DMS 273 (cell line): ENCODE data around the gene CRB1.
A peak's percentile ranks its signal among the peaks of the same experiment; 100 is the strongest.

Experiments used
- DNase-seq: peaks from one replicate; lab custom pipeline; 2025; ENCODE audit not compliant: unreplicated experiment; lab: John Stamatoyannopoulos, UW

CRB1 gene

DNA sequence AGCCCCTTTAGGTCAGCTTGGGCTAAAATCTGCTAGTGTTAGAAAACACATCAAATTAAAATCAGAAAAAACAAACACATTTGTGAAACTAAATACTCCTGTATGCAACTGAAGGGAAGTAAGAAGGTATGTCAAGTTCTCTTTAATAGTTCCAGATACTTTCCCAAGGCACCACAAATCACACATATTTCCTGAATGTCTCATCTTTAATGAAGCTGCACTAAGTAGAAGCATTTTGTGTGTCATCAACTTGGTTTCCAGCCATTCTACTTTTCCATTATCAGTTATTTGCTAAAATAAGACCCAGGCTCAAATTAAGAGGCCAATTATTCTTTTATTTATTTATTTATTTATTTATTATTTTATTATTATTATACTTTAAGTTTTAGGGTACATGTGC, 34.7 kb downstream of the CRB1 start:
- no peak for DNase-seq

DNA sequence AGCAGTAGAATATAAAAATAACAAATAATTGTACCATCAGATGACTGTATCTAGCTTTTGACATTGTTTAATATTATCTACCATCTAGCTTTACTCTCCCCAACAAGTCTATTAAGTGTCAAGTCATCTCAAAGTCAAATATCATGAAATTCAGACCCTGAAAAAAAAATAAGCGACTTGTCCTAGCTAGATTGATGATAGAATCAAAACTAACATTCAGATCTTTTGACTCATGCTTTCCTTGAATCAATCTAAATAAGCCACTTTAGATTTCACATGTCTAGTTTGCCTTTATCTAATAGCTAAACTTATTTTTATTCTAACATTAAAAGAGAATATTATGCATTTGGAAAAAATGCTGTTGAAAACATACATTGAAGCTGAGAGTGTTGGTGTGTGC, 35.4 kb downstream of the CRB1 start:
- DNase-seq = no peak

DNA sequence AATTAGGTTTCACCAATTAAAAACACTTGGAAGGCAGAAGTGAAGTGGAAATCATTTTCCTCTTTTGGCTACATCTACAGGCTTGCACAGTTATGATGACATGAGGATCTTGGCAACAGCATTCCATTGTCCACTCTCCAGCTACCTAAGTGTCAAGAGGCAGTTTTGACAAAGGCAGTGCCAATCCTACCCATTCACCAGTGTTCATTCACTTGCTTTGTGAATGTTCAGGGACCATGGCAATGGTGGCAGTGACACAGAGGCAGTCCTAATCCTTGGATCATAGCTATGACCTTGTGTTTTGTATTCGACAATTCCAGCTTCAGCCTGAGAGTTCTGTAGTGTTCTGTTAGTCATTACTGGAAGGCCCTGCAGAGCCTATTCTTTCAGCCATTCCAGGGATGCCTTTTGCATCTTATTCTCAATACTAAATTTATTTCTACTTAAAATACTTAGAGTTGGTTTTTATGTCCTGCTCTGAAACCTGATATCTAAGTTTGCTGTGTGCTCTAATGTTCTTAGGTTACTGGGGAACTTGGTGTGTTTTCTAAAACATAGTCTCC, 36.7 kb downstream of the CRB1 start:
- no peak for DNase-seq

GRCh38 chr1:197305925-197306324, 37.9 kb downstream of the CRB1 start:
- no peak for DNase-seq

DNA sequence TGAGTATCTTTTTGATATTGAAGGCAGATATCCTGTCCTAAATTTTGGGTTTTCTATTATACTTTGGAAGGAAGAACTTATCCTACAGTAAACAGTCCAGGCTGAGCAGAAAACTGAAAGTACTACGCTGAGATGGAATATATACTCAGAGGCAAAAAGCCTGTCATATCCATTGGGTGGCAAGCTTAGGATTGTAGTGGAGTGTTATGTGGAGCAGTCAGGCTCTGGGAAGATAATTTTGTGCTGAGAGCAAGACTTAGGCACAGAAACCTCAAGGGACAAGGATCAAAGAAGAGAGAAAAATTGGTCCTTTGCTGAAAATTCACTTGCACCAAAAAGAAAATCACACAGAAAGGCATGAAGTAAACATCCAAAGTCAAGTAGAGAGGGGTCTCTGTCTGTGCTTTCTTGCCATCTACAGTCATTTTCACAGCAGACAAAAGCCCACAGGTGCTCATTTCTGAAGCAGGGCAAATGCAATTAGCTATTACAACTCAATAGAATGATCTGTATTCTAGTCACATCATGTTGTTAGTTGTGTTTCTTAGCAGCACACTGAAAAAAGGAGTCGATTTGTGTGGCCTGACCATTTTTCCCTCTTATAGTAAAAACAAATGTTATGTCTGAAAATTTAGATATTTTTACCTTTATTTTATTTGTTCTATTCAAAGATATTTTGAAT, 38.5 kb downstream of the CRB1 start:
- DNase-seq = no peak

GRCh38 chr1:197307136-197307535, 39.1 kb downstream of the CRB1 start:
- no peak for DNase-seq

- no peak for DNase-seq
Measured at GRCh38 chr1:197307551-197307950, 39.5 kb downstream of the CRB1 start.

- no peak for DNase-seq
Measured at GRCh38 chr1:197311081-197311480, 43.0 kb downstream of the CRB1 start.

- no peak for DNase-seq
Measured at GRCh38 chr1:197312163-197312562, 44.1 kb downstream of the CRB1 start.

- no peak for DNase-seq
Measured at GRCh38 chr1:197313713-197314112, 45.7 kb downstream of the CRB1 start.

DNA sequence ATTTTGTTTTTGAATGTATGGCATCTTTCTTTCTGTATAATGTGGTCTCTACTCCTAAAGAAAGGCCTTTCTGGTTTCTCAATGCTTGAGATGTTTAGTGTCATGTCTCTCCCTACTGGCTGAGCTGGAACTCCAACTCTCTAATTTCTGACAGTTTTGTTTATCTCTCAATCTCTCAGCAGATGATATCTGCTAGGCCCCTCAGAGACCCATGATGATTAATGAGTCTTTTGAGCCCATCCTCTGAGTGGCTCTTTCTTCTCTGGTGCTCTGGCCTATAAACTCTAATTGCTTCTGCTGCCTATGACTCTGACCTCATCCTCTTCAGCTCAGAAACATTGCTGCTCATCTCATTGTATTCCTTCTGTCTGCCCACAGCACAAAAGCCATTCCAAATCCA, 46.6 kb downstream of the CRB1 start:
- DNase-seq = no peak

DNA sequence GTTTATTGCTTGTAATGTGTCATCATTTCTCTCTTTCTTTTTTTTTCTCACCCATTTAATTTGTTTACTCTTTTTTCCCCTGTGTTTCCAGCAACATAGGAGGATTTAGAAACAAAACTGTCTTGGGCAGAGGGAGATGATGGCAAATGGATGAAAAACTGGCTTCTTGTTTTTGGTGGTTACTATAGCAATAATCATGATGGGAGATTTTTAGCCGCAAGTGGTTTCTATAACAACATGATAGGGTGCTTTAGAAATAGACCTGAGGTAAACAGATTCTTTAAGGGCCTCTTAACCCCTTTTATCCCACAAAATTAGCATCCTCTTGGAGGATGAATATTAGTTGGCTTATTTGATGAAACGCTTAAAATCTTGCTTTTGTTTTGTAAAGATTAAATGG, 51.6 kb downstream of the CRB1 start:
- no peak for DNase-seq

DNA sequence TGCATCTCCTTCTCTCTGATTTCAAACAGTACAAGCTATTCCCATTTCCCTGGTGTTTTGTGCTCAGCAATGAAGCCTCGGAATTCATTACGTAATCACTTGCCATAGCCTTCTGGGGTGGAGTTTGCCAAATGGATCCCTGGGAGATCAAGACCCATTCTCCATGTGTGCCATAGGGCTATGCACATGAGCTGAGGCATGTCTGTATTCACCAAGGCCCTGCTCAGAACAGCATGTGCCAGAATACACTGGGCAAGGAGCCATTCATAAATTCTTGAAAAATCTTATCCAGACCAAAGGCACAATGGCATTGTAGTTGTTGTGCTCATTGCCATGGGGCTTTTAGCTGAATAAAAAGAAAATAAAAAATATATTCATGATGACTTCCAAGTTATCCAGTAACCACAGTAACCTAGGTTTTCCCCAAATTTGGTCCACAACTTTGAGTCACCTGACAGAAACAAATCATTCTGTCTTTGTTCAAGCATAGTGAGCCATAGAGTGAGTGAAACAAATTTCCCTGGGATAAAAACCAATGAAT, 53.0 kb downstream of the CRB1 start:
- DNase-seq = no peak

GRCh38 chr1:197321811-197322210, 53.8 kb downstream of the CRB1 start:
- DNase-seq = no peak

DNA sequence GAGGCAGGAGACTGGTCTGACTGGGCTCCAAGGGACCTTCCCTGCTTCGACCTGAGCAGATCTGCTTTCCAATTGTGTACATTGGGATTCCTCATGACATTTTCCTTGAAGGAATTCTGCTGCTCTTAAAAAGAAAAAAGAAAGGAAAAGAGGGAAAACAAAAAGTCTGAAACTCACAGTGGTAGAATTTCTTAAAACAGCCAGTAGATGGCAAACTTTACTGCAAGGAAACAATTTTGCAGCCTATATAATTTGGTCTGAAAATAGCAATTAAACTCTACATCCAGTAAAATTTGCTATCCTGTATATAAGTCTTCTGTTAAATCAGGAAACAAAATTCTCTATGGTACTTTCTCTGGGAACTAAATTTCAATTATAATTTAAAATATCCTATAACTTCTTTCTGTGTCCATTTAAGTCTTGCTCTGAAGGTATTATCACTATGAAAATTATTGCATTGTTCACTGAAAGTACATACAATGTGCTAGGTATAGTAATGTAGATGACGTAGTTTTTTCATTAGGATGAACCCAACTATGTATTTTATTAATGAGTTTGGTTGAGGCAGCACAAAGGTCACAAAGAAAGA, 59.8 kb downstream of the CRB1 start:
- DNase-seq = peak; percentile 23

- no peak for DNase-seq
Measured at GRCh38 chr1:197330213-197330612, 62.2 kb downstream of the CRB1 start.

GRCh38 chr1:197331565-197331964, 63.5 kb downstream of the CRB1 start:
- no peak for DNase-seq

- DNase-seq = no peak
Measured at GRCh38 chr1:197333041-197333440, 65.0 kb downstream of the CRB1 start.

DNA sequence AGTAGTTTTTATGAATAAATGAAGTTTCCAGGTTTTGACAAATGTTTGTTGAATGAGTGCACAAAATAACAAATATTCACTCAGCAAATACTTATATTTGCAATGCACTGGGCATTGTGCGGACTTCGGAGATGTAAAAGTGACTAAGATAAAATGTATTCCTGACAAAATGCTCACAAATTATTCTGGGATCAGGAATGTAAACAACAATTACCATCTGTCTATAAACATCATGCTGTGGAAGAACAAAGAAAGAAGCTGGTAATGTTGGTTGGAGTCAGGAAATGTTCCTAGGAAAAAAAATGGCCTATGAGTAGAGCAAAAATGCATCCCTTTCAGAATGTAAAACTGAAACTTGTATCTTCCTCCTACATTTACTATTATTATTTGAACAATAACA, 68.5 kb downstream of the CRB1 start:
- DNase-seq = no peak

GRCh38 chr1:197339106-197340060, 71.3 kb downstream of the CRB1 start:
- DNase-seq = no peak

GRCh38 chr1:197341626-197342025, 73.6 kb downstream of the CRB1 start:
- DNase-seq = no peak
